ENCODE measurements around the gene TRPM1.

TRPM1 gene

DNA sequence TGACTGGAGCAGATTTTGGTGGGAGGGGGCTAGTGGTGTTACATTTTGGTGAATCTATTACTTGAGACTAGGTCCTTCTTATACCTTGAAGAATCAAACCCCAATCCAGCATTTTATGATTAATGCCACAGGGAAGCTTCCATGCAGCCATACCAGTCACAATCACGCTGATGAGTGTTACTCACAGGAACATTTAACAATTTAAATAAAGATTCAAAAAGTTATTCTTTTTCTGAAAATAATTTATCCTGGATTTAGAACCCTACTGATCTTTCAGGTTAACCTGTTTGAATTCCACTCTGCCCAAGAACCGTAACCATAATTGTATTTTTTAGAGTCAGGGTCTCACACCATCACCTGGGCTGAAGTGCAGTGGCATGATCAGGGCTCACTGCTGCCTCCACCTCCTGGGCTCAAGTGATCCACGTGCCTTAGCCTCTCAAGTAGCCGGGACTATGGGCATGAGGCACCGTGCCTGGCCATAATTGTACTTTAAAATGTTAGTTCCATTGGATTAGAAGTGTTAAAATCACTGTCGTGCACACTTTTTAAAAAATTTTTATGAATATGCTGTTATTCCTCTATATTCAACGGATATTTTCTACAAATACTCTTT is 109.2 kb downstream of the TRPM1 start:
- TF ChIP-seq, protein P1, sequence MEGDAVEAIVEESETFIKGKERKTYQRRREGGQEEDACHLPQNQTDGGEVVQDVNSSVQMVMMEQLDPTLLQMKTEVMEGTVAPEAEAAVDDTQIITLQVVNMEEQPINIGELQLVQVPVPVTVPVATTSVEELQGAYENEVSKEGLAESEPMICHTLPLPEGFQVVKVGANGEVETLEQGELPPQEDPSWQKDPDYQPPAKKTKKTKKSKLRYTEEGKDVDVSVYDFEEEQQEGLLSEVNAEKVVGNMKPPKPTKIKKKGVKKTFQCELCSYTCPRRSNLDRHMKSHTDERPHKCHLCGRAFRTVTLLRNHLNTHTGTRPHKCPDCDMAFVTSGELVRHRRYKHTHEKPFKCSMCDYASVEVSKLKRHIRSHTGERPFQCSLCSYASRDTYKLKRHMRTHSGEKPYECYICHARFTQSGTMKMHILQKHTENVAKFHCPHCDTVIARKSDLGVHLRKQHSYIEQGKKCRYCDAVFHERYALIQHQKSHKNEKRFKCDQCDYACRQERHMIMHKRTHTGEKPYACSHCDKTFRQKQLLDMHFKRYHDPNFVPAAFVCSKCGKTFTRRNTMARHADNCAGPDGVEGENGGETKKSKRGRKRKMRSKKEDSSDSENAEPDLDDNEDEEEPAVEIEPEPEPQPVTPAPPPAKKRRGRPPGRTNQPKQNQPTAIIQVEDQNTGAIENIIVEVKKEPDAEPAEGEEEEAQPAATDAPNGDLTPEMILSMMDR (IDR thresholded peaks at IDR 0.05; ENCODE audit: low read depth, low read length, missing control alignments) = no peak
- peak overlapping the region; percentile 95 for H3K4me3 ChIP-seq (ENCODE audit: low read depth, low read length)
- DNase-seq (ENCODE audit: low read depth) = no peak
- in situ Hi-C loops (cut with HindIII; ENCODE audit: low sequenced_read_pairs) = no loop called here

DNA sequence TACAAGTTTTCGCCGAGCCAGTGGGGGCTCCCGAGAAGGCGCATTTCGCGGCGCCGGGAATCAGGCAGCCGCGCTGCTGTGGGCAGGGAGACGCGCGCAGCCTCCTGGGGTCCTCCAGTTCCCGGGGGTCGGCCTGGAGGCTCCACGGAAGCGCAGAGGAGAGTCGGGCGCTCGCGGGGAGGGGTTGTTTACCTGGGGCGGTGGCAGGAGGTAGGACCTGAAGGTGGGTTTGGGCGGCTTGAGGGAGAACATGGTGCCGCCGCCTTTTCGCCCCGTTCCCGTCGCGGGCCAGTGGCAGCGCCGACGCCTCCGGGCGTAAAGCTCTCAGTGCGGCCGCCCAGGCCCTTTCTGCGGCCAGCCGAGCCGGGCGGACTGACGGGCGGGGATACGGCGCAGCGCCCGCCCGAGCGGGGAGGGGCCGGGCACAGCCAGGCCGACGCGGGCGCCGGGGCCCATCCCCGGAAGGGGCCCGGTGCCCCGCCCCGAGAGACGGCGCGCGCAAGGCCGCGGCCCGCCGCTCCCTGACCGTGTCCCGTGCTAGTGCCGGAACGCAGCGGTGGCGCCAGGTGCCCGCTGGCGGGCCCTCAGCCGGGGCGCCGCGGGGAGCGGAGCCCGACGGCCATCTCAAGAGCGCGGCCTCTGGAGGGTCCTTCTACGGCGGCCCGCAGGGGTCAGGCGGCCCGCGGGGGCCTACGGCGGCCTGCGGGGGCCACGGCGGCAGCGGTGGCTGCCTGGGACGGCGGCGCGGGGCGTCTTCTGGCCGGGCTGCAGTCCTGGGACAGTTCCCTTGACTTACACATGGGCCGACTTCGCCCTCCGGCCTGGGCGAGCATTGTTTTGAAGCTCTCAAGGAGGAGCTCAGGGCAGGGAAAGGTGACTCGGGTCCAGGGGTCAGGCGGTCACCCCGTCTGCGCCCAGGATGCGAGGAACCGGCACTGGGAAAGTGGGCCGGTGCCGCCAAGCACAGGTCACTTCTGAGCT is 110.0 kb downstream of the TRPM1 start, which contains the start of gene MTMR10:
Gene MTMR10, minus strand, starts transcription at position 374 of the 981 bp plus-strand sequence. Its CDS starts 122 bp downstream, at position 252.
- DNase-seq (ENCODE audit: low read depth) = peak; percentile 32
- TF ChIP-seq, protein P1 (IDR thresholded peaks at IDR 0.05; ENCODE audit: low read depth, low read length, missing control alignments) = peak; percentile 7
- H3K4me3 ChIP-seq (ENCODE audit: low read depth, low read length) = peak within 1 kb of the TSS; percentile 95
- in situ Hi-C loops (cut with HindIII; ENCODE audit: low sequenced_read_pairs) = no loop called here

DNA sequence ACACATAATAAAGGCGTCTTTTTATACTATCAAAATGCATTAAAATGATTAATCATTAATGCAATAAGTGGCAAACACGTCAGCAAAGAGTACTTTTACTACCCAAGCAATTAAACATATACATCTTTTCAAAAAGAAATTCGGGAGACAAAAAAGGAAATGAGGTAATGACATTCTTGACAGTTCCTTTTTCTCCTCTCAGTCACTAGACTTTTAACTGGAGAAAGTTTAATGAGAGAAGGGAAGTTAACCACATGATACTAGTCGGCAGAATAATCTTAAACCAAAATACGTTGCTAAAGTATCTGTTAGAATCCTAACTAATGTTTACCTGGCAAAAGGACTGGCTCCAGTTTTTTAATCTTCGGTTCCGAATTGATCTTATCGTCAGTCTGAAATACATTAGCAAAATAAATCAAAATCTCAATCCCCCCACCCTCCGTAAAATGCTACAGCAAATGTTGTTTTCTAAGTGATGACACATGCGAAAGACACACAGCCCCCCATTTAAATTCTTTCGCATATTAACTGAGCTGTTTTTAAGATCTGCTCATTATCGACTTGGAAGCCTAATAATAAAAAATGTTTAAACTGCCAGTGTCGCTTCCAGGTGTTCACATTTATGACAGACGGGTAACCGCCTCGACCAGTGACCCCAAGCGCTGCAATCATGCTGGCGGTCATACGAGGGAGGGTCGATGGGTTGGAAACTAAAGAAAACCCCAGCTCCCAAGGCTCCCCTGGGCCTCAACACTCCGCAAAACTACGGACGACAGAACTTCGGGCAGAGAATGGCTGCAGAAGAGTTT is 110.9 kb downstream of the TRPM1 start:
- H3K4me3 ChIP-seq (ENCODE audit: low read depth, low read length) = peak overlapping the region; percentile 95
- no peak for DNase-seq (ENCODE audit: low read depth)
- TF ChIP-seq, protein P1 (IDR thresholded peaks at IDR 0.05; ENCODE audit: low read depth, low read length, missing control alignments) = no peak
- in situ Hi-C loops (cut with HindIII; ENCODE audit: low sequenced_read_pairs) = no loop called here

DNA sequence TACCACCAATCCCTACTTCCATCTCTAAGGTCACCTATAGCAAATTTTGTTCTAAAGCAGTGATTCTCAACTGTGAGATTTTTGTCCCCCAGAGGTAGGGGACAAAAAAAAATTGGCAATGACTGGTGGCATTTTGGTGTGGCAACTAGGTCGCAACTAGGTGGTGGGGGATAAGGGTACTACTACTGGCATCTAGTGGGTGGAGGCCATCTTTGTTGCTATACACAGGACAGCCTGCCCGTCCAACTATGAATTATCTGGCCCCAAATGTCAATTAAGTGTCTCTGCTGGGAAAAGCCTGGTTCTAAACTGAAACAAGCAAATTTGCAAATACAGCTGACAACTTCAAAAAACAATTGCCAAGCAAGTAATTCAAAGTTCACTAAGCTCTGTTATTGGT is 111.5 kb downstream of the TRPM1 start:
- DNase-seq (ENCODE audit: low read depth) = no peak
- TF ChIP-seq, protein P1 (IDR thresholded peaks at IDR 0.05; ENCODE audit: low read depth, low read length, missing control alignments) = no peak
- in situ Hi-C loops (cut with HindIII; ENCODE audit: low sequenced_read_pairs) = no loop called here
- H3K4me3 ChIP-seq (ENCODE audit: low read depth, low read length) = peak overlapping the region; percentile 95

DNA sequence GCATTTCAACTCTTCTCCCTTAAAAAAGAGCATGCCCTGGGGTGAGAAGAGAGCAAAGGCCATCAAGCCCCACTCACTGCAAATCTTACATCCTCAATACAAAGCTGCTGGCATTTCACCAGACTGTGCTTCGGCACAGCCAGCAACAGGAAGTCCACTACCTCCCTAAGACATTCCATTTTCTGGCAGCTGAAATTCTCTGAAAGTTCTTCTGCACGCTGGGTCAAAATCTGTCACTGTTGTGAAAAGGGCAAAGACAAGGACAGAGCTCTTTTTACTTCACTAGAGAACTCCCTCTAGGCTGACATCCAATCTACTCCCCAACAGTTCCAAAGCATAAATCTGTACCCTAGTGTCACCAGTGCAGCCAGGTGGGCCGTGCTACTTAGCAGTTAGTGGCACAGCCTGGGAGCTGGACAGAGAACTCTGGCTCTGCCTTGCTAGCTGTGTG is 116.4 kb downstream of the TRPM1 start:
- H3K4me3 ChIP-seq (ENCODE audit: low read depth, low read length) = no peak overlapping the region
- peak; percentile 28 for DNase-seq (ENCODE audit: low read depth)
- in situ Hi-C loops (cut with HindIII; ENCODE audit: low sequenced_read_pairs) = no loop called here
- TF ChIP-seq, protein P1 (IDR thresholded peaks at IDR 0.05; ENCODE audit: low read depth, low read length, missing control alignments) = no peak

DNA sequence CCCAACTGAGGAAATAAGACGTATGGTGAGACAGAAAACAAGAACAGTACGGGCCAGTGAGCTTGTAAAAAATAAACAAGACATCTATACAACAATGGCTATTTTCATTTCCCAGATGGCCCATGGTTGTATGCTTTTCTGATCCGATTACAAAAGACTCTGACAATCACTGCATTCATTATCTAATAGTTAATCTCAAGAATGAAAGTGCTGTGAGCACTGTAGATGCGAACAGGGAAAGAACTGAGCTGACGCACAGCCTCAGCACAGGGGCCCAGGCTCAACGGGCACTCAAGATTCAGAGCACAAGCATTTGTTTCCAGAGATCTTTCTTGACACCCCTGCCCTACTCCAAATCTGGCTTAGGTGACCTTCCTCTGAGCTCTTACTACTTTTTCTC is 117.0 kb downstream of the TRPM1 start:
- no peak for DNase-seq (ENCODE audit: low read depth)

More for the DNA sequence above, 117.0 kb downstream of the TRPM1 start:
- in situ Hi-C loops (cut with HindIII; ENCODE audit: low sequenced_read_pairs) = no loop called here
- TF ChIP-seq, protein P1 (IDR thresholded peaks at IDR 0.05; ENCODE audit: low read depth, low read length, missing control alignments) = no peak
- H3K4me3 ChIP-seq (ENCODE audit: low read depth, low read length) = no peak overlapping the region

All from astrocyte of the cerebellum (primary cell).